Measurements from ENCODE around the gene TMEM14A.

Gene TMEM14A

DNA sequence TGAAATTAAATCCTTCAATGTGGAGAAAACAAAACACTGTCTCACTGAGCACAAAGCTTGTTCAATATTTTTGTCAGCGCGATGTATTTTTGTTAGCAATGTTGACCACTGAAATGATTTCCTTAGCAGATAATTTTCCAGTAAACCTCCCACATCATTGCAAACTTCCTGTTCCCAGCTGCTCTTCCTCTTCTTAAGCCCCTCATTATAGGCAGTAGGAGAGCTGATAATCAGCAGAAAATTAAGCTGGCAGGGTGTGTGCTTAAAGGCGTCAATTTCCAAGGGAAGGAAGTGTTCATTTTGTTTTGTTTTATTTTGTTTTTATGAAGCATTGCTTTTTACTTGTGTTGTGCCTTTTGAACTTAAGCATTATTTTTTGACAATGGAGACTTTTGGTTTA is 29.1 kb upstream of the TMEM14A start:
- Histone ChIP-seq H3K27me3 (ENCODE audit: control insufficient read depth, insufficient read depth, low read length) (no peaks in the 10 kb centered on the region), H3K27ac (ENCODE audit: low read depth, low read length) (no peak overlapping the region)

GRCh38 chr6:52642368-52642767 is 28.5 kb upstream of the TMEM14A start:
- Histone ChIP-seq H3K4me1 (ENCODE audit: control insufficient read depth, insufficient read depth, low read length) (no peaks in the 10 kb centered on the region; the same call in 1 of the 2 replicates), H3K36me3 (ENCODE audit: control insufficient read depth, insufficient read depth, low read length) (no peaks in the 10 kb centered on the region), H3K4me3 (ENCODE audit: low read depth, low read length) (no peak overlapping the region), H3K27ac (ENCODE audit: low read depth, low read length) (no peak overlapping the region), H3K9ac (ENCODE audit: low read length) (no peak overlapping the region), H3K27me3 (ENCODE audit: control insufficient read depth, insufficient read depth, low read length) (no peaks in the 10 kb centered on the region), H3K9me3 (ENCODE audit: control insufficient read depth, insufficient read depth, low read depth, low read length) (no peaks in the 10 kb centered on the region)

More for the DNA sequence above, 29.1 kb upstream of the TMEM14A start:
- H3K4me1 ChIP-seq (ENCODE audit: control insufficient read depth, insufficient read depth, low read length) = no peaks in the 10 kb centered on the region; the same call in 1 of the 2 replicates
- H3K36me3 ChIP-seq (ENCODE audit: control insufficient read depth, insufficient read depth, low read length) = no peaks in the 10 kb centered on the region
- H3K9ac ChIP-seq (ENCODE audit: low read length) = no peak overlapping the region
- no peaks in the 10 kb centered on the region for H3K9me3 ChIP-seq (ENCODE audit: control insufficient read depth, insufficient read depth, low read depth, low read length)
- no peak overlapping the region for H3K4me3 ChIP-seq (ENCODE audit: low read depth, low read length)

DNA sequence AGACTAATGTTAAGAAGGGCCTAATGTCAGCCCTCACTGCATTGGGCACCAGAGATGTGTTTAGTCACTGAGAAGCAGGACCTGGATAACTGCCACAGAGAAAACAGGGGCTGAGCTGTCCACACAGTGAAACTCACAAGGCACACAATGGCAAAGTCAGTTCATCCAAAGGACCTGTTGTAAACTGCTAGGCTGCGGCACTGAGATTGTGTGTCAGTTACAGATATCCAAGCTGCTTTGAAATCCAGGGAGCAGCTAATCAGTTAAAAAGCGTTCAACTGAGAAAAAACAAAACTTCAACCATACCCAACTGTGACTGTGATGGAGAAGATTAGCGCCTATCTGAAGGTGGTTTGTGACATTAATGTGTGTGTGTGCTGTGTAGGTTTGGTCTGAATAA is 27.8 kb upstream of the TMEM14A start:
- Histone ChIP-seq H3K4me1 (ENCODE audit: control insufficient read depth, insufficient read depth, low read length) (no peaks in the 10 kb centered on the region; the same call in 1 of the 2 replicates), H3K4me3 (ENCODE audit: low read depth, low read length) (no peak overlapping the region), H3K27ac (ENCODE audit: low read depth, low read length) (no peak overlapping the region), H3K27me3 (ENCODE audit: control insufficient read depth, insufficient read depth, low read length) (no peaks in the 10 kb centered on the region), H3K36me3 (ENCODE audit: control insufficient read depth, insufficient read depth, low read length) (no peaks in the 10 kb centered on the region), H3K9ac (ENCODE audit: low read length) (no peak overlapping the region), H3K9me3 (ENCODE audit: control insufficient read depth, insufficient read depth, low read depth, low read length) (no peaks in the 10 kb centered on the region)

GRCh38 chr6:52644253-52644652 is 26.7 kb upstream of the TMEM14A start:
- H3K4me3 ChIP-seq (ENCODE audit: low read depth, low read length) = no peak overlapping the region
- no peaks in the 10 kb centered on the region; the same call in 1 of the 2 replicates for H3K4me1 ChIP-seq (ENCODE audit: control insufficient read depth, insufficient read depth, low read length)
- no peak overlapping the region for H3K27ac ChIP-seq (ENCODE audit: low read depth, low read length)
- H3K9ac ChIP-seq (ENCODE audit: low read length) = no peak overlapping the region
- no peaks in the 10 kb centered on the region for H3K27me3 ChIP-seq (ENCODE audit: control insufficient read depth, insufficient read depth, low read length)
- H3K9me3 ChIP-seq (ENCODE audit: control insufficient read depth, insufficient read depth, low read depth, low read length) = no peaks in the 10 kb centered on the region
- no peaks in the 10 kb centered on the region for H3K36me3 ChIP-seq (ENCODE audit: control insufficient read depth, insufficient read depth, low read length)

DNA sequence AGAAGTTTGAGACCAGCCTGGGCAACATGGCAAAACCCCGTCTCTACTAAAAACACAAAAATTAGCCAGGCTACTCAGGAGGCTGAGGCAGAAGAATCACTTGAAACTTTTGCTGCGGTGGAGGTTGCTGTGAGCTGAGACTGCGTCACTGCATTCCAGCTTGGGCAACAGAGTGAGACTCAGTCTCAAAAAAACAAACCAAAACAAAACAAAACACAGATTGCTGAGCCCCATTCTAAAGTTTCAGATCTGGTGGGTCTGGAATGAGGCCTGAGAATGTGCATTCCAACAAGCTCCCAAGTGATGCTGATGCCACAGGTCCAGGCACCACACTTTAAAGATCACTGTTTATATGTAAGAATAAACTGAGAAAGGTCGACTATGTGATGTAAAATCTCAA is 24.9 kb upstream of the TMEM14A start:
- Histone ChIP-seq H3K9me3 (ENCODE audit: control insufficient read depth, insufficient read depth, low read depth, low read length) (no peaks in the 10 kb centered on the region), H3K27me3 (ENCODE audit: control insufficient read depth, insufficient read depth, low read length) (no peaks in the 10 kb centered on the region), H3K9ac (ENCODE audit: low read length) (no peak overlapping the region), H3K4me3 (ENCODE audit: low read depth, low read length) (no peak overlapping the region), H3K36me3 (ENCODE audit: control insufficient read depth, insufficient read depth, low read length) (no peaks in the 10 kb centered on the region), H3K27ac (ENCODE audit: low read depth, low read length) (no peak overlapping the region), H3K4me1 (ENCODE audit: control insufficient read depth, insufficient read depth, low read length) (no peaks in the 10 kb centered on the region)

- Histone ChIP-seq H3K9ac (ENCODE audit: low read length) (no peak overlapping the region), H3K36me3 (ENCODE audit: control insufficient read depth, insufficient read depth, low read length) (no peaks in the 10 kb centered on the region), H3K9me3 (ENCODE audit: control insufficient read depth, insufficient read depth, low read depth, low read length) (no peaks in the 10 kb centered on the region), H3K27me3 (ENCODE audit: control insufficient read depth, insufficient read depth, low read length) (no peaks in the 10 kb centered on the region), H3K27ac (ENCODE audit: low read depth, low read length) (no peak overlapping the region), H3K4me3 (ENCODE audit: low read depth, low read length) (no peak overlapping the region), H3K4me1 (ENCODE audit: control insufficient read depth, insufficient read depth, low read length) (no peaks in the 10 kb centered on the region)
Observed at GRCh38 chr6:52647199-52647598, 23.7 kb upstream of the TMEM14A start.

DNA sequence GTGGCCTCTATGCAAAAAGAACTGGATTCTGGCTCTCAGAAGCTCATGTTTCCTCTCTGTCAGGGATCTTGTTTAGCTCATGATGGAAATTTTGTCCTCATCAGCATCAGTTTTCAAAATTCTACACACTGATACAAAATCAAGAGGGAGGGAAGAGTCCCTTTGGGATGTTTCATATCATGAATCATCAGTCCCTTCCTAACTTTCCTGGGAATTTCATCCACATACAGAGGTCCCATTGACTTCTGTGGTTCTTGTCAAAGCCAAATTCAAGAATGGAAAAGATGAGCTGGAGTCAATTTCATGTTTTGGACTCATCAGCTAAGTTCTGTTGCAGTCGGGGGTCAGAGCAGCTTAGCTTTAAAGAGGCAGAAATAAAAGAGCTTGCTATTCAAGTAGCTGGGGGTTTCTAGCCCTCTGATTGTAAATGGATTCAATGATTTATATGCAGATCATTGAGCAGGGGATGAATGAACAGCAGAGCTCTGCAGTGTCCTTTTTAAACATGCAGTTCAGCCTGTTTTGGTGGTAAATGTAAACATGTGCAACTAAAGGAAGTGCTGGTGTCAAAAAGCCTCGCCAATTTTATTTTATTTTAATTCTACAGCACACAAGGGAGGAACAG is 21.3 kb upstream of the TMEM14A start:
- Histone ChIP-seq H3K4me3 (ENCODE audit: low read depth, low read length) (no peak overlapping the region), H3K4me1 (ENCODE audit: control insufficient read depth, insufficient read depth, low read length) (no peaks in the 10 kb centered on the region), H3K36me3 (ENCODE audit: control insufficient read depth, insufficient read depth, low read length) (no peaks in the 10 kb centered on the region), H3K9ac (ENCODE audit: low read length) (no peak overlapping the region), H3K27me3 (ENCODE audit: control insufficient read depth, insufficient read depth, low read length) (no peaks in the 10 kb centered on the region), H3K27ac (ENCODE audit: low read depth, low read length) (no peak overlapping the region), H3K9me3 (ENCODE audit: control insufficient read depth, insufficient read depth, low read depth, low read length) (0 out of 2 replicates have a peak, but pooled peaks cover 2% of the 10 kb centered on the region)

GRCh38 chr6:52650941-52651340 is 20.0 kb upstream of the TMEM14A start:
- Histone ChIP-seq H3K4me3 (ENCODE audit: low read depth, low read length) (no peak overlapping the region), H3K27ac (ENCODE audit: low read depth, low read length) (no peak overlapping the region), H3K4me1 (ENCODE audit: control insufficient read depth, insufficient read depth, low read length) (no peaks in the 10 kb centered on the region), H3K9me3 (ENCODE audit: control insufficient read depth, insufficient read depth, low read depth, low read length) (0 out of 2 replicates have a peak, but pooled peaks cover 3% of the 10 kb centered on the region), H3K36me3 (ENCODE audit: control insufficient read depth, insufficient read depth, low read length) (no peaks in the 10 kb centered on the region), H3K27me3 (ENCODE audit: control insufficient read depth, insufficient read depth, low read length) (no peaks in the 10 kb centered on the region), H3K9ac (ENCODE audit: low read length) (no peak overlapping the region)

- Histone ChIP-seq H3K27ac (ENCODE audit: low read depth, low read length) (no peak overlapping the region), H3K9ac (ENCODE audit: low read length) (no peak overlapping the region), H3K27me3 (ENCODE audit: control insufficient read depth, insufficient read depth, low read length) (no peaks in the 10 kb centered on the region), H3K4me1 (ENCODE audit: control insufficient read depth, insufficient read depth, low read length) (no peaks in the 10 kb centered on the region), H3K4me3 (ENCODE audit: low read depth, low read length) (no peak overlapping the region), H3K36me3 (ENCODE audit: control insufficient read depth, insufficient read depth, low read length) (no peaks in the 10 kb centered on the region), H3K9me3 (ENCODE audit: control insufficient read depth, insufficient read depth, low read depth, low read length) (peaks cover 16% of the 10 kb centered on the region)
Observed at GRCh38 chr6:52653151-52653550, 17.8 kb upstream of the TMEM14A start.

DNA sequence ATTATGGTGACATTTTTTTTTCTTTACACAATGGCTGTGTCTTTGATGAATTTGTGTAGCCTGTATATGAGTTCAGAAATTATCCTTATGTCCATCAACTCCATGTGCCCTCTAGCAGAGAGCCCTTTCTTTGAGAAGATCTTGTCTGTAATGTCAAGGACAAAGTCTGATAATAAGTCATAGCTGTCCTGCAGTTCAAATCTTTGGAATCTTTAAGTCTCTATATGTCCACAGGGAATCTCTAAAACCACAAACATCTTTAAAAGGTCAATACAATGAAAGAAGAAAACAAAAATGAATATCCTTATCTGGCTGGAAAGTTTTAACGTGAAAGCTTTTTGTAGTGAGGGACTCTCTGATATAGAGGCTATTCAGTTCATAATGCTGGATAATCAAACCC is 16.9 kb upstream of the TMEM14A start:
- Histone ChIP-seq H3K9me3 (ENCODE audit: control insufficient read depth, insufficient read depth, low read depth, low read length) (peaks cover 16% of the 10 kb centered on the region), H3K4me1 (ENCODE audit: control insufficient read depth, insufficient read depth, low read length) (no peaks in the 10 kb centered on the region), H3K4me3 (ENCODE audit: low read depth, low read length) (no peak overlapping the region), H3K9ac (ENCODE audit: low read length) (no peak overlapping the region), H3K27ac (ENCODE audit: low read depth, low read length) (no peak overlapping the region), H3K36me3 (ENCODE audit: control insufficient read depth, insufficient read depth, low read length) (no peaks in the 10 kb centered on the region), H3K27me3 (ENCODE audit: control insufficient read depth, insufficient read depth, low read length) (no peaks in the 10 kb centered on the region)

DNA sequence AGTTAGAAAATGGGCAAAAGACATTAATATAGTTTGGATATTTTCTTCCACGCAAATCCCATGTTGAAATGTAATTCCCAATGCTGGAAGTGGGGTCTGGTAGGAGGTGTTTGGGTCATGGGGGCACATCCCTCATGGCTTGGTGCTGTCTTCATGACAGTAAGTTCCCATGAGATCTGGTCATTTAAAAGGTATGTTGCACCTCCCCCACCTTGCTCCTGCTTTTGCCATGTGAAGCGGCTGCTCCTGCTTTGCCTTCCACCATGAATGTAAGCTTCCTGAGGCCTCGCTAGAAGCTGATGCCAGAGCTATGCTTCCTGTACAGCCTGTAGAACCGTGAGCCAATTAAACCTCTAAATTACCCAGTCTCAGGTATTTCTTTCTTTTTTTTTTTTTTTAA is 16.3 kb upstream of the TMEM14A start:
- H3K9ac ChIP-seq (ENCODE audit: low read length) = no peak overlapping the region
- no peaks in the 10 kb centered on the region for H3K36me3 ChIP-seq (ENCODE audit: control insufficient read depth, insufficient read depth, low read length)
- H3K4me1 ChIP-seq (ENCODE audit: control insufficient read depth, insufficient read depth, low read length) = no peaks in the 10 kb centered on the region

More for the DNA sequence above, 16.3 kb upstream of the TMEM14A start:
- Histone ChIP-seq H3K4me3 (ENCODE audit: low read depth, low read length) (no peak overlapping the region), H3K27ac (ENCODE audit: low read depth, low read length) (no peak overlapping the region), H3K9me3 (ENCODE audit: control insufficient read depth, insufficient read depth, low read depth, low read length) (peaks cover 16% of the 10 kb centered on the region), H3K27me3 (ENCODE audit: control insufficient read depth, insufficient read depth, low read length) (no peaks in the 10 kb centered on the region)
